Left ventricle myocardium inferior (tissue), 1 donor: Measurements from ENCODE around the gene RGS4. TPM values are rescaled to one million over a fixed set of nuclear protein-coding genes. Genes with fewer than 3 reads are reported as not detected.

Experiments
- DNase-seq: peaks from one replicate; pipeline ENCODE4 v3.0.0-alpha.2; 2020
- H3K27ac ChIP-seq: fragments of 200-600 bp; replicated peaks from 2 replicates; pipeline ENCODE4 v1.8.0; 2021
- H3K27me3 ChIP-seq: fragments of 200-600 bp; 2 replicates; pipeline ENCODE4 v1.8.0; 2021; ENCODE audit warnings: low read depth
- H3K36me3 ChIP-seq: fragments of 200-600 bp; 2 replicates; pipeline ENCODE4 v1.8.0; 2021
- H3K4me1 ChIP-seq: fragments of 200-600 bp; 2 replicates; pipeline ENCODE4 v1.8.0; 2021
- H3K4me3 ChIP-seq: fragments of 200-600 bp; 2 replicates; pipeline ENCODE4 v1.8.0; 2021; ENCODE audit warnings: mild to moderate bottlenecking, moderate library complexity
- H3K9me3 ChIP-seq: fragments of 200-600 bp; replicated peaks from 2 replicates; pipeline ENCODE4 v1.8.0; 2021
- intact Hi-C: fragments of 100-400 bp; cut with micrococcal nuclease; formaldehyde crosslinking; loops from one replicate; pipeline ENCODE4 v1.11.0; 2022
- total RNA-seq: library from RNA; stranded (reverse); fragmentation: NEBNext Ultra II Directional; extraction: Animal tissue kit (Norgen Biotek cat#: 25700); gene quantifications from one replicate; pipeline ENCODE4 v1.2.1, GENCODE V29; 2021
- TF ChIP-seq, protein P1 (sequence below): fragments of 200-600 bp; IDR thresholded peaks from 2 replicates; pipeline ENCODE4 v1.8.0; 2021; ENCODE audit warnings: antibody characterized with exemption, mild to moderate bottlenecking, borderline replicate concordance
- donor health status: DM: no; HTN: yes; CAD: no; lungs with severe emphysema.

Gene RGS4
- total RNA-seq, 1 donor from 2014 or later = 3.2 TPM

DNA sequence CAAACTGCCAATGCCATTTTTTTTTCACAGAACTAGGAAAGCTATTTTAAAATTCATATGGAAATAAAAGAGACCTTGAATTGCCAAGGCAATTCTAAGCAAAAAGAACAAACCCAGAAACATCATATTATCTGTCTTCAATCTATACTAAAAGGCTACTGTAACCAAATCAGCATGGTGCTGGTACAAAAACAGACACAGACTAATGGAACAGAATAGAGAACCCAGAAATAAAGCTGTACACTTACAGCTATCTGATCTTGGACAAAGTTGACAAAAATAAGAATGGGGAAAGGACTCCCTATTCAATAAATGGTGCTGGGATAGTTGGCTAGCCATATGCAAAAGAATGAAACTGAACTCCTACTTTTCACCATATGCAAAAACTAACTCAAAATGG lies 50.5 kb downstream of the RGS4 start:
- H3K4me3 ChIP-seq = no peak overlapping the region
- intact Hi-C loops = no loop called here
- no peaks in the 10 kb centered on the region for H3K4me1 ChIP-seq
- no peaks in the 10 kb centered on the region for H3K27me3 ChIP-seq
- H3K9me3 ChIP-seq = no peaks in the 10 kb centered on the region
- H3K27ac ChIP-seq = no peak overlapping the region
- TF ChIP-seq, protein P1, sequence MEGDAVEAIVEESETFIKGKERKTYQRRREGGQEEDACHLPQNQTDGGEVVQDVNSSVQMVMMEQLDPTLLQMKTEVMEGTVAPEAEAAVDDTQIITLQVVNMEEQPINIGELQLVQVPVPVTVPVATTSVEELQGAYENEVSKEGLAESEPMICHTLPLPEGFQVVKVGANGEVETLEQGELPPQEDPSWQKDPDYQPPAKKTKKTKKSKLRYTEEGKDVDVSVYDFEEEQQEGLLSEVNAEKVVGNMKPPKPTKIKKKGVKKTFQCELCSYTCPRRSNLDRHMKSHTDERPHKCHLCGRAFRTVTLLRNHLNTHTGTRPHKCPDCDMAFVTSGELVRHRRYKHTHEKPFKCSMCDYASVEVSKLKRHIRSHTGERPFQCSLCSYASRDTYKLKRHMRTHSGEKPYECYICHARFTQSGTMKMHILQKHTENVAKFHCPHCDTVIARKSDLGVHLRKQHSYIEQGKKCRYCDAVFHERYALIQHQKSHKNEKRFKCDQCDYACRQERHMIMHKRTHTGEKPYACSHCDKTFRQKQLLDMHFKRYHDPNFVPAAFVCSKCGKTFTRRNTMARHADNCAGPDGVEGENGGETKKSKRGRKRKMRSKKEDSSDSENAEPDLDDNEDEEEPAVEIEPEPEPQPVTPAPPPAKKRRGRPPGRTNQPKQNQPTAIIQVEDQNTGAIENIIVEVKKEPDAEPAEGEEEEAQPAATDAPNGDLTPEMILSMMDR = no peak
- H3K36me3 ChIP-seq = no peaks in the 10 kb centered on the region
- DNase-seq = no peak

DNA sequence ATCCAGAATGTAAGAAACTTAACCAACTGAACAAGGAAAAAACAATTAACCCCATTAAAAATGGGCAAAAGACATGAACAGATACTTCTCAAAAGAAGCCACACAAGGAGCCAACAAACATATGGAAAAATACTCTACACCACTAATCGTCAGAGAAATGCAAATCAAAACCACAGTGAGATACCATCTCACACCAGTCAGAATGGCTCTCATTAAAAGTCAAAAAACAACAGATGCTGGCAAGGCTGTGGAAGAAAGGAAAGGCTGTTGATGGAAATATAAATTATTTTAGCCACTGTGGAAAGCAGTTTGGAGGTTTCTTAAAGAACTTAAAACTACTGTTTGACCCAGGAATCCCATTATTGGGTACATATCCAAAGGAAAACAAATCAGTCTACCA lies 51.2 kb downstream of the RGS4 start:
- H3K27ac ChIP-seq = no peak overlapping the region
- no peaks in the 10 kb centered on the region for H3K4me1 ChIP-seq
- no peaks in the 10 kb centered on the region for H3K27me3 ChIP-seq
- no peaks in the 10 kb centered on the region for H3K9me3 ChIP-seq
- TF ChIP-seq, protein P1 = no peak
- DNase-seq = no peak
- intact Hi-C loops = no loop called here
- no peak overlapping the region for H3K4me3 ChIP-seq
- H3K36me3 ChIP-seq = no peaks in the 10 kb centered on the region

DNA sequence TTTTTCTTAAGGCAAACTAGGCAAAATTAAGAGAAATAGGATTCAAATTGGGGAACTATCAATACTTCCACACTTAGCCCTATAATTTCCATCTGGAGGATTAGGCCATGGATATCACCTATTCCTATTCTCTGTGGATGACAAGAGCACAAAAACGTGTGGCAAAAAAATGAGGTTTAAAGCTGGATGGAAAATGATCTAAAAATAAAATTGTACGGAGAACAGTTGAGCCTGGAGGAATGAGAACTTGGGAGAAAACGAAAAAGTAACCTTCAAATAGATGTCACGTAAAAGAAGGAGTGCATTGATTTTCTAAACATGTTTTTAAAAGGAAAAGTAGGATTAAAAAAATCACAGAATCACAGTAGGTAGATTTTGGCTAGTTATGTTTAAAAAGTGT lies 55.7 kb downstream of the RGS4 start:
- DNase-seq = no peak
- TF ChIP-seq, protein P1 = no peak
- no peak overlapping the region for H3K27ac ChIP-seq
- H3K4me1 ChIP-seq = peaks cover 4% of the 10 kb centered on the region
- no peaks in the 10 kb centered on the region for H3K9me3 ChIP-seq
- H3K36me3 ChIP-seq = no peaks in the 10 kb centered on the region
- intact Hi-C loops = no loop called here
- no peaks in the 10 kb centered on the region for H3K27me3 ChIP-seq
- no peak overlapping the region for H3K4me3 ChIP-seq

Other genes starting within 250 kb of the RGS4 start
- 0.80 TPM for gene CCDC190, start 208.2 kb upstream of the RGS4 start, total RNA-seq
- 256 TPM for gene RGS5, start 133.6 kb downstream of the RGS4 start, total RNA-seq